ENCODE results near the gene ADCY1. TPM values are rescaled to one million over a fixed set of nuclear protein-coding genes. Genes with fewer than 3 reads are reported as not detected.

Gene ADCY1
- total RNA-seq, 4 donors from 2014 or later: 0.34 to 1.9 (median 0.37) TPM

DNA sequence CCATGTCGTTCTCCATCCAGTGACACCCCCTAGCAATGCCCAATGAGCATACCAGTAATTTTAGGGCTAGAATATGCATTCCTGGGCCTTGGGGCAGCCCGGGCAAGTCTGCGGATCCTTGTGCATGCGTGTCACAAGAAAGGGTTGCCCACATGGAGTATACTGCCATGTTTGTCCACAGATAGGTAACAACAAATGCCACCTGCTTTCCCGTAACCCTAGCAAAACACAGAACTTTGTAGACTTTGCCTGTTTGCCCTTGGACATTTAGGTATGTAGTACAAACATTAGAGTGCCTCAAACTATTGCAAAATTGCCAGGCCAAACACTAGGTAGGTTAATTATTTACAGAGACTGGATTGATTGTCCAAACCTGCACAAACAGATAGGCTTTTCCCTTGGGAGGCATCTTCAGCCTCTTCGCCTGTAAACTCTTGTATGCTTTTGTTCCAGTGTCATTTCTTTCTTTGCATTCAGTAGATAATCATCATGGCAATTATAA, 117.0 kb downstream of the ADCY1 start:
- Histone ChIP-seq H3K27me3 (no peaks in the 10 kb centered on the region), H3K4me1 (no peaks in the 10 kb centered on the region), H3K36me3 (no peaks in the 10 kb centered on the region), H3K4me3 (no peak overlapping the region), H3K27ac (no peak overlapping the region), H3K9me3 (no peaks in the 10 kb centered on the region)
- TF ChIP-seq POLR2A (IDR thresholded peaks at IDR 0.05): no peak
- TF ChIP-seq, protein P1, sequence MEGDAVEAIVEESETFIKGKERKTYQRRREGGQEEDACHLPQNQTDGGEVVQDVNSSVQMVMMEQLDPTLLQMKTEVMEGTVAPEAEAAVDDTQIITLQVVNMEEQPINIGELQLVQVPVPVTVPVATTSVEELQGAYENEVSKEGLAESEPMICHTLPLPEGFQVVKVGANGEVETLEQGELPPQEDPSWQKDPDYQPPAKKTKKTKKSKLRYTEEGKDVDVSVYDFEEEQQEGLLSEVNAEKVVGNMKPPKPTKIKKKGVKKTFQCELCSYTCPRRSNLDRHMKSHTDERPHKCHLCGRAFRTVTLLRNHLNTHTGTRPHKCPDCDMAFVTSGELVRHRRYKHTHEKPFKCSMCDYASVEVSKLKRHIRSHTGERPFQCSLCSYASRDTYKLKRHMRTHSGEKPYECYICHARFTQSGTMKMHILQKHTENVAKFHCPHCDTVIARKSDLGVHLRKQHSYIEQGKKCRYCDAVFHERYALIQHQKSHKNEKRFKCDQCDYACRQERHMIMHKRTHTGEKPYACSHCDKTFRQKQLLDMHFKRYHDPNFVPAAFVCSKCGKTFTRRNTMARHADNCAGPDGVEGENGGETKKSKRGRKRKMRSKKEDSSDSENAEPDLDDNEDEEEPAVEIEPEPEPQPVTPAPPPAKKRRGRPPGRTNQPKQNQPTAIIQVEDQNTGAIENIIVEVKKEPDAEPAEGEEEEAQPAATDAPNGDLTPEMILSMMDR (IDR thresholded peaks at IDR 0.05): no peak
- no peak for DNase-seq
- intact Hi-C loops (cut with DNase I): no loop called here
- WGBS, 2 donors: 74 to 86% methylated on average over 5 to 6 of the region's 6 CpGs

DNA sequence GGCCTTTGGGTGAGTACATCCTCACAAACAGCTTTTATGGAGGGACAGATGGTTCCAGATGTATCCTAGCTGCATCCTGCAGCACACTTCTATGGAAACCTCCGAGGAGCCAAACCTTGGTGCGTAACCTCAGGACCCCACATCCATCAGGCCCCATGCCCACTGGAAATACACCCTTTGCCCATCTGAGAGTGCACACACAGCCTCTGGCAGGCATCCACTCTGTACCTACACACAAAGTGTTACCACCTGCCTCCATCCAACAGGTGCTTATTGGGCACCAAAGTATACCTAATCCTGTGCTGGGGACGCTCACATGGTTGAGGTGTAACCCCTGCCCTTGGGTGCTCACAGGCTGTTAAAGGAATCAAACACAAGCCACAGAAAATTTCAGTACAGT, 117.9 kb downstream of the ADCY1 start:
- H3K4me3 ChIP-seq: no peak overlapping the region
- DNase-seq: no peak
- no peaks in the 10 kb centered on the region for H3K36me3 ChIP-seq
- TF ChIP-seq POLR2A (IDR thresholded peaks at IDR 0.05): no peak
- TF ChIP-seq, protein P1 (IDR thresholded peaks at IDR 0.05): no peak
- intact Hi-C loops (cut with DNase I): no loop called here
- no peaks in the 10 kb centered on the region for H3K9me3 ChIP-seq
- no peaks in the 10 kb centered on the region for H3K4me1 ChIP-seq
- H3K27me3 ChIP-seq: no peaks in the 10 kb centered on the region
- H3K27ac ChIP-seq: no peak overlapping the region
- 78 to 94% methylated on average over 3 of the region's 3 CpGs for WGBS, 2 donors

DNA sequence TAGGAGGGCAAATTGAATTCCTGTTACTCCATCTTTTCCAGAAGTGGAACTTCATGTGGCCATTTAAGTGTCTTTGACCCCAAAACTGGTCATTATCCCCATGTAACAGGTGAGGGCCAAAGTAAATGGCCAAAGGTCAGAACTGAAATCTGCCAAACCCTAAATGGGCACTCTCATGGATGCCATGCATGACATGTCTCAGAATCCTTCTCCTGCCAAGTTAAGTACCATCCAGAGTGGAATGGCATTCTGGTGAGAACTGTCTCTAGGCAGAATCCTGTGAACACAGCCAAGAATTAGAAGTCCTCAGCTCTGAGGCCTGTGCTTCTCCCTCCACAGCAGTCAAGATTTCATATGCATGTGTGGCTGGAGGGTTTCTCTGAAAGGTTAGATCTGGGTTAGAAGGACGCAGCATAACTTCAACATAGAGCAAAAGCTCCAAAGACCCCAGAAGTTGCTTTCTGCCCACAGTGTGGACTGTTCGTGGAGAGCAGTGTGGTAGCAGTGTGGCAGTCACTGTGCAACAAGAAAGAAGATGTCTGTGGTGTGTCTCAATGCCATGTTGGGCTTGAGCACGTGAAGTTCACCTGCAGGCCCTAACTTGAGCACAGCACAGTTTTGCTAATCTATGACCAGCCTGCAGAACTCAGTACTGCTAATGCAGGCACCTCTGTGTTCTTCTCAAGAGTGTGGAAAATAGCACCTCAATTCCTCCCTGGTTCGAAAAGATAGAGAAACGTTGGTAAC, 121.3 kb downstream of the ADCY1 start:
- no peaks in the 10 kb centered on the region for H3K27me3 ChIP-seq
- 64 to 71% methylated on average over 5 of the region's 5 CpGs for WGBS, 2 donors
- no peak for TF ChIP-seq POLR2A (IDR thresholded peaks at IDR 0.05)
- TF ChIP-seq, protein P1 (IDR thresholded peaks at IDR 0.05): no peak
- DNase-seq: no peak
- intact Hi-C loops (cut with DNase I): no loop called here
- H3K4me3 ChIP-seq: no peak overlapping the region
- no peaks in the 10 kb centered on the region for H3K9me3 ChIP-seq
- no peak overlapping the region for H3K27ac ChIP-seq
- no peaks in the 10 kb centered on the region for H3K4me1 ChIP-seq
- H3K36me3 ChIP-seq: no peaks in the 10 kb centered on the region

DNA sequence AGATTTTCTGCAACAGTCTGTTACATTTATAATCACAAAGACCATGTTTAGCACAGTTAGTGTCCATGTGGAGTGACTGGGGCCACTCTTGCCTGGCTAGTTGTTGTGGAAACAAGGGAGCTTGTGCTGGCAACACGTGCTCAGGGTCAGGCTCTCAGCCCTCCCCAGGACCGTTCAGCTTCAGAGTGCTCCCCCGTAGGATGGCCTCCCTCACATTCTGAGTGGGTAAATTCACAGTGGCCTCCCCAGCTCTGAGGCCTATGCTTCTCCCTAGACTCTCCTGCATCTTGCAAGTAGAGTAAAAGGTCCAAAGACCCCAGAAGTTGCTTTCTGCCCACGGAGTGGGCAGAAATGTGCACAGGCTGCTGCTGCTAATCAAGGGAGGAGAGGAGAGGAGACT, 122.3 kb downstream of the ADCY1 start:
- 49 to 86% methylated on average over 3 to 4 of the region's 4 CpGs for WGBS, 2 donors
- no peak overlapping the region for H3K27ac ChIP-seq
- no peak for DNase-seq

DNA sequence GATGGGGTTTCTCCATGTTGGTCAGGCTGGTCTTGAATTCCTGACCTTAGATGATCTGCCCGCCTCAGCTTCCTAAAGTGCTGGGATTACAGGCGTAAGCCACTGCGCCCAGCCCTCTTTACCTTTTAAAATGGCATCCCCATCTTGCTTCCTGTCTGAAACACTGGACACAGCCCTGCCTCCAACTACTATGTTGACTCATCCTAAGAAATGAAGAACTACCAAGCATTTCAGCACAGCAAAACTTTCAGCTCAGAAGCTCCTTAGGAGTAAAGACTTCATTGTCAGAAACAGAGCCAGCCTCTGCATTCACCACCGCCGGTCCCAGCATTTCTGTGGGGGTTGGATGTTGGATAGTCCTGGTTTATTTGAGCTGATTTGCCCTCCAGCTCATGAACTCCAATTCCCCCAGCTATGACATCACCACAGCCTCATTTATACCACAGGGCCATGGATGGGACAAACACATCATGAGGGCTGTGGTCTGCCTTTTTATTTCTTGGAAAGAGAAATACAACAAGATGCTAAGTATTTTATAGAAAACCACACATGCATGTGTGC, 123.5 kb downstream of the ADCY1 start:
- 88 to 95% methylated on average over 5 of the region's 5 CpGs for WGBS, 2 donors
- intact Hi-C loops (cut with DNase I): no loop called here
- DNase-seq: no peak

More for the DNA sequence above, 122.3 kb downstream of the ADCY1 start:
- Histone ChIP-seq H3K4me3 (no peak overlapping the region), H3K36me3 (no peaks in the 10 kb centered on the region), H3K9me3 (no peaks in the 10 kb centered on the region), H3K27me3 (no peaks in the 10 kb centered on the region), H3K4me1 (no peaks in the 10 kb centered on the region)
- intact Hi-C loops (cut with DNase I): no loop called here
- no peak for TF ChIP-seq POLR2A (IDR thresholded peaks at IDR 0.05)
- TF ChIP-seq, protein P1 (IDR thresholded peaks at IDR 0.05): no peak

More for the DNA sequence above, 123.5 kb downstream of the ADCY1 start:
- H3K4me1 ChIP-seq: no peaks in the 10 kb centered on the region
- H3K27me3 ChIP-seq: no peaks in the 10 kb centered on the region
- H3K9me3 ChIP-seq: no peaks in the 10 kb centered on the region
- H3K4me3 ChIP-seq: no peak overlapping the region
- no peaks in the 10 kb centered on the region for H3K36me3 ChIP-seq
- no peak overlapping the region for H3K27ac ChIP-seq
- TF ChIP-seq, protein P1 (IDR thresholded peaks at IDR 0.05): no peak
- TF ChIP-seq POLR2A (IDR thresholded peaks at IDR 0.05): no peak

All from esophagus squamous epithelium (tissue), 5 donors.